Fibroblast of the aortic adventitia (primary cell): ENCODE measurements around the gene ABLIM1. TPM values are rescaled to one million over a fixed set of nuclear protein-coding genes. Genes with fewer than 3 reads are reported as not detected.

Source experiments
- DNase-seq: peaks from one replicate; pipeline ENCODE4 v3.0.0-alpha.2; 2010; ENCODE audit warnings: low read depth
- H3K4me3 ChIP-seq: 2 replicates; pipeline ENCODE4 v1.5.1; 2011; ENCODE audit warnings: low read depth, mild to moderate bottlenecking, control low read depth, low read length, moderate library complexity
- total RNA-seq: library from RNA; depleted of rRNA; stranded (reverse); fragments of >200 nt; gene quantifications from 2 replicates; pipeline ENCODE4 v1.2.3, GENCODE V29; 2012; ENCODE audit warnings: low replicate concordance
- TF ChIP-seq, protein P1 (sequence below): IDR thresholded peaks from 2 replicates; pipeline ENCODE4 v1.5.1; 2011; ENCODE audit warnings: mild to moderate bottlenecking, low read length, control low read depth, inconsistent platforms; ENCODE audit not compliant: insufficient read depth

Gene ABLIM1
- total RNA-seq, 1 donor: 36.1 TPM

DNA sequence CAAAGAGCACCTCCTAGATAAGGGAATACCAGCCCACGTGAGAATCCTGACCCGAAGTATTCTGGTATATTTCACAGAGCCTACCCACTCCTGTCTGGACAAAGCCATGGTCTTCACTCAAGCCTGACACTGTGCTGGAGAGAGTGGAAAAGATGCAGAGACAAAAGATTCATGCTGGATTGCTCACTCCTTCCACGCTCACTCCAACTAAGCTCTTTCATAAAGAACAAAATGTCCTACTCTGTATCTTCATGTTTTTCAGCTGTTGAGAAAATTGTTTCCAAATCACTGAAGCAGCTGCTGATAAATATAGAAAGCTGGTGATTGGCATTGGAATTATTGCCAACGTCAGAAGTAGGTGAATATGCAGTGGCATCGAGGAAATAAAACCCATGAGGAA, 106.0 kb downstream of the ABLIM1 start:
- TF ChIP-seq, protein P1, sequence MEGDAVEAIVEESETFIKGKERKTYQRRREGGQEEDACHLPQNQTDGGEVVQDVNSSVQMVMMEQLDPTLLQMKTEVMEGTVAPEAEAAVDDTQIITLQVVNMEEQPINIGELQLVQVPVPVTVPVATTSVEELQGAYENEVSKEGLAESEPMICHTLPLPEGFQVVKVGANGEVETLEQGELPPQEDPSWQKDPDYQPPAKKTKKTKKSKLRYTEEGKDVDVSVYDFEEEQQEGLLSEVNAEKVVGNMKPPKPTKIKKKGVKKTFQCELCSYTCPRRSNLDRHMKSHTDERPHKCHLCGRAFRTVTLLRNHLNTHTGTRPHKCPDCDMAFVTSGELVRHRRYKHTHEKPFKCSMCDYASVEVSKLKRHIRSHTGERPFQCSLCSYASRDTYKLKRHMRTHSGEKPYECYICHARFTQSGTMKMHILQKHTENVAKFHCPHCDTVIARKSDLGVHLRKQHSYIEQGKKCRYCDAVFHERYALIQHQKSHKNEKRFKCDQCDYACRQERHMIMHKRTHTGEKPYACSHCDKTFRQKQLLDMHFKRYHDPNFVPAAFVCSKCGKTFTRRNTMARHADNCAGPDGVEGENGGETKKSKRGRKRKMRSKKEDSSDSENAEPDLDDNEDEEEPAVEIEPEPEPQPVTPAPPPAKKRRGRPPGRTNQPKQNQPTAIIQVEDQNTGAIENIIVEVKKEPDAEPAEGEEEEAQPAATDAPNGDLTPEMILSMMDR: no peak
- no peak for DNase-seq
- H3K4me3 ChIP-seq: no peak overlapping the region

DNA sequence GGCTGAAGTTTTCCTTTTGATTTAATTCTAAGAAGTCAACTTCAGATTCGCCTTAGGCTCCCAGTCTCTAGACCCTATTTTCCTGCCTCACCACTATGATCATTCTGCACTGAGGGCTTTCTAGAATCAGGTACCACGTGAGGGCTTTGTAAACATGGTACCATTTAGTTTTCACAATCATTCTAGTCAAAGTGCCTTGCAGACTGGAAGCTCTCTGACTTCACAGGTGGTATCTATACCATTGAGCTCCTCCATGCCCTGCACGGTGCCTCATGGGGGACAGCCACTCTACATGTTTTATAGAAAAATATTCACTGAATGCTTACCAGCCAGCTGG, 106.5 kb downstream of the ABLIM1 start:
- no peak overlapping the region for H3K4me3 ChIP-seq
- no peak for DNase-seq
- TF ChIP-seq, protein P1: no peak

DNA sequence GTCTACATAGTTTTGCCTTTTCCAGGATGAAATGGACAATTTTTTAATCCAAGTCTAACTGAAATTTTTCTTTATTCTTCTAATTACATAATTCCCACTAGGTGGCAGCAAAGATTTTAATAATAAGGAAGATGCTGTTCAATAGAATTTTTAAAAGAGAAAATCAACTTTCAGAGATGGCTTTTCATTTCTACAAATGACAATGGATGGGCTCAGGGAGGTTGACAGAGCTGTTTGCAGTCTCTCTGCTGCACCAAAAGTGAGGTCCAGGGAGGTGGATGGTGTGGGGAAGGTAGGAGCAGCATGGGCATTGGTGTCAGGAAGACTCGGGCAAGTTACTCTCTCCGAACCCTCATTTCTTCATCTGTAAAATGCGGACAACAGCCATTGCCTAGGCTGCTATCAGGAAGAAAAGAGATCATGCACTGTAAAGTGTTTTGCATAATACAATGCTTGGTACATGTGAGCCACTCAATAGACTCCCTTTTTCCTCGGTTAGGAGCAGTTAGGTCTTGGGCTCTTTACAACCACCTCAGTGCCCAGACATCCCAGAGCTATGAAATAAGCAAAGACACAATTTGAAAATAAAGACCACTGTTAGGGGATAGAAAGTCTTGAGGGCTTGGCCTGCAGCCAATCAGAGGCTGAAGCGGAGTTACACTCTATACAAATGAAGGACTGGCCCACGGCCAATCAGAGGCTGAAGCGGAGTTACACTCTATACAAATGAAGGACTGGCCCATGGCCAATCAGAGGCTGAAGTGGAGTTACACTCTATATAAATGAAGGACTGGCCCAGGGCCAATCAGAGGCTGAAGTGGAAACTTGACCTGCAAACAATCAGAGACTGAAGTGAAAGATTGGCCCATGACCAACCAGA, 107.1 kb downstream of the ABLIM1 start:
- peak overlapping the region; percentile 56 for H3K4me3 ChIP-seq
- TF ChIP-seq, protein P1: no peak
- DNase-seq: peak; percentile 65

DNA sequence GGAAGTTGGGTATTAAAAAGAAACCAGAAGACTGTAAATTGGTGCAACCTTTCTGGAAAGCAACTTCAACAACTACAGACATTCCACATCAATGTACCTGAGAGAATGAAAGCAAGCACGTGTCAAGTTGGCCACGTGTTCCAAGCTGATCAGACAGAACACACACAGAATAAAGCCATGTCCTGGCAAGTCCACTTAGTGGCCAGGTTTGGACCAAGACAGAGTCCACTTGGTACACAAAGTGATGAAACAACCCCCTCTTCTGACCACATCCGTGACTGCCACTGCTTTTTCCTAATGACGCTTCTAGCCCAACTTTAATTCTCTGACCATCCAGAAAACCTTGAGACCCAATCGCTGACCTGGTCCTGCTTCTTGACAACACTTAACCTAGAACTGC, 109.4 kb downstream of the ABLIM1 start:
- no peak overlapping the region for H3K4me3 ChIP-seq
- DNase-seq: peak; percentile 79
- TF ChIP-seq, protein P1: peak; percentile 64

DNA sequence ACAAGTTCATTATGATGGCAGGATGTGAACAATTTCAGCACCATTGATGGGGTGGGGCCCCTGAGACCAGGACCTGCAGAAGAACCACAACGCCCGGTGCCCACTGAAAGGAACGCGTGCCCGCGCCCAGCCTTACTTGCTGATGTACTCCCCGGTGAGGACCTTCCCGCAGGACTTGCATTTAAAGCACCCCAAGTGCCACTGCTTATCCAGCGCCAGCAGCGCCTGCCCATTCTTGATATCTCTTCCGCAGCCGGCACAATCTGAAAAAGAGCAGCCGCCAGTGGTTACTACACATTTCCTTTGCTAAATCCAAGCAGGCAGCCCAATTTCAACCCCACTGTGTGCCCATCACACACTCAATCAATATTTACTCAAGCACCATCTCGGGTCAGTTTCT, 110.6 kb downstream of the ABLIM1 start:
- no peak for DNase-seq
- no peak overlapping the region for H3K4me3 ChIP-seq
- TF ChIP-seq, protein P1: no peak

DNA sequence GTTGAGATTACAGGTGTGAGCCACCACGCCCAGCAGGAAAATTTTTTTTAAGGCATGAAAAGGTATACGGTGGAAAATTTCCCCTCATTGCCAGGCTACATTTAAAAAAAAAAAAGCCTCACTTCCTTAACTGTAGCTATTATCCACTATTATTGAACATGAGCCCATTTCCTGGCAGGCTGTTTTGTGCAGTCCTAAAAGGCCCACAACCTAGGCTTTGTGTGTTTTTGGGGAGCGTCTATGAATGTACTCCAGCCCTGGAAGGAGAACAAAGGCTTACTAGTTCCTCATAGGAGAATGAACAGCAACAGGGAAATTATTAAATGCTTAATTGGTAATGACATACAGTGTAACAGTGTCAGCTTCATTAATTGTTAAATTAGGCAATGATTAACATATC, 111.0 kb downstream of the ABLIM1 start:
- H3K4me3 ChIP-seq: no peak overlapping the region
- TF ChIP-seq, protein P1: no peak
- no peak for DNase-seq
